ENCODE data around the gene STRIP1.

The STRIP1 gene

DNA sequence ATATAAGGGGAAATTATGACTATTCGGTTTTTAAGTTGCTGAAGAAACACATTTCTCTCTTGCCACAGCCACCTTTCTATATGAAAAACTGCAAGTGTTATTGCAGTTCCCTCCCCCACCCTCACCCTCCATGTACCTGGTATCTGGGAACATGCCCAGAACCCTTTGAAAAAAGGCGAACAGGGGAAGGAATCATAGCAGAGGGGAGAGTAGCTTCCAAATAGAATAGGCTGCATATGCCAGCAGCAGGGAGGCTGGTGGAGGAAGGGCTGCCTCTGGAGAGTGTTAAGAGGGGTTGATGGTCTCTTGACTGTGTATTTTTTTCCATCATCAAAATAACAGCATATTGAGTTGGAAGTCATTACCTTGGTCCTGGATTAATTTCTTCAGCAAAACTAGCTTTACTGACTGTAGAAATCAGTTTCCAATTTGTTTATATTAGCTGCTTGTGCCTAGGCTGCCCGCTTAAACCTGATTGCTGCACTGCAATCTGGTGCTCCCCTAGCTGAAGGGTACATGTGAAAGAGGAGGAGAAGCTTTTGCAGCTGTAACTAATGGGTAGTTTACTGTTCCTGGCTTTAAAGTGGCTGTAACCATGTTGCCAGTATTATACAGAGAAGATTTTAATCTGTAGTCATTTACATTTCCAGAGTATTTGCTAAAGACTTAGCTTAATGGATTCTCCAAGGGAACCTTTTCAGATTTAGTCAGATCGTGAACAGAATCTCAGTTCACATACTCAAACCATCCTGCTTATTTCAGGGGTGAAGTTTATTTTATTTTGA lies 27.2 kb upstream of the STRIP1 start:
- no peak for DNase-seq (ENCODE audit: low read depth)
- TF ChIP-seq, protein P1, sequence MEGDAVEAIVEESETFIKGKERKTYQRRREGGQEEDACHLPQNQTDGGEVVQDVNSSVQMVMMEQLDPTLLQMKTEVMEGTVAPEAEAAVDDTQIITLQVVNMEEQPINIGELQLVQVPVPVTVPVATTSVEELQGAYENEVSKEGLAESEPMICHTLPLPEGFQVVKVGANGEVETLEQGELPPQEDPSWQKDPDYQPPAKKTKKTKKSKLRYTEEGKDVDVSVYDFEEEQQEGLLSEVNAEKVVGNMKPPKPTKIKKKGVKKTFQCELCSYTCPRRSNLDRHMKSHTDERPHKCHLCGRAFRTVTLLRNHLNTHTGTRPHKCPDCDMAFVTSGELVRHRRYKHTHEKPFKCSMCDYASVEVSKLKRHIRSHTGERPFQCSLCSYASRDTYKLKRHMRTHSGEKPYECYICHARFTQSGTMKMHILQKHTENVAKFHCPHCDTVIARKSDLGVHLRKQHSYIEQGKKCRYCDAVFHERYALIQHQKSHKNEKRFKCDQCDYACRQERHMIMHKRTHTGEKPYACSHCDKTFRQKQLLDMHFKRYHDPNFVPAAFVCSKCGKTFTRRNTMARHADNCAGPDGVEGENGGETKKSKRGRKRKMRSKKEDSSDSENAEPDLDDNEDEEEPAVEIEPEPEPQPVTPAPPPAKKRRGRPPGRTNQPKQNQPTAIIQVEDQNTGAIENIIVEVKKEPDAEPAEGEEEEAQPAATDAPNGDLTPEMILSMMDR (IDR thresholded peaks at IDR 0.05; ENCODE audit: low read depth, low read length, missing control alignments), result no peak
- H3K4me3 ChIP-seq (ENCODE audit: low read depth, low read length), result no peak overlapping the region
- in situ Hi-C loops (cut with HindIII; ENCODE audit: low sequenced_read_pairs), result loop anchor here (10.0 to 25.0 kb wide), 2 partner anchors 220 to 362 kb away; no protein-coding TSS in a partner anchor

DNA sequence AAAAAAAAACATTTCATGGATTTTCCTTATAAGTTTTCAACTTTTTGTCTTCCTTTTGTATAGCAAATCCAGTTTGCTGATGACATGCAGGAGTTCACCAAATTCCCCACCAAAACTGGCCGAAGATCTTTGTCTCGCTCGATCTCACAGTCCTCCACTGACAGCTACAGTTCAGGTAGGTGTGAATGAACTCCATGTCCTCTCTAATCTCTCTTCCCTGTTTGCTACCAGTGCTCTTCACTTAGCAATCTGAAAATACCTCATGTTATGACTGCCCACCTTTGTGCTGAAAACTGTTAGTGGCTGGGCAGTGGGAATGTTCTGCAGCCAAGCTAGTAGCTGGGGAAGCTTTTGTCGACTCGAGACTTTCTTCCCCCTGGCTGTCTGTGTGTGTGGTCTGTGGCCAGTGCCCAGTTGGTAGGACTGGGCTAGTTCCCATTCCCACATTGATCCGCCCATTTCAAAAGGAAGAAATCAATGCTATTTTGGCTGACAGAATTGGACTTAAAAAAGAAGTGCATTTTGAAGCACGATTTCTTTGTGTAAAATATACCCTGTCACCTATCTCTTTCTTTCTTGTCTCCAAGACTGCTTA lies 25.4 kb upstream of the STRIP1 start:
- TF ChIP-seq, protein P1 (IDR thresholded peaks at IDR 0.05; ENCODE audit: low read depth, low read length, missing control alignments), result no peak
- in situ Hi-C loops (cut with HindIII; ENCODE audit: low sequenced_read_pairs), result loop anchor here (10.0 to 25.0 kb wide), 2 partner anchors 222 to 364 kb away; no protein-coding TSS in a partner anchor
- no peak for DNase-seq (ENCODE audit: low read depth)
- H3K4me3 ChIP-seq (ENCODE audit: low read depth, low read length), result no peak overlapping the region

DNA sequence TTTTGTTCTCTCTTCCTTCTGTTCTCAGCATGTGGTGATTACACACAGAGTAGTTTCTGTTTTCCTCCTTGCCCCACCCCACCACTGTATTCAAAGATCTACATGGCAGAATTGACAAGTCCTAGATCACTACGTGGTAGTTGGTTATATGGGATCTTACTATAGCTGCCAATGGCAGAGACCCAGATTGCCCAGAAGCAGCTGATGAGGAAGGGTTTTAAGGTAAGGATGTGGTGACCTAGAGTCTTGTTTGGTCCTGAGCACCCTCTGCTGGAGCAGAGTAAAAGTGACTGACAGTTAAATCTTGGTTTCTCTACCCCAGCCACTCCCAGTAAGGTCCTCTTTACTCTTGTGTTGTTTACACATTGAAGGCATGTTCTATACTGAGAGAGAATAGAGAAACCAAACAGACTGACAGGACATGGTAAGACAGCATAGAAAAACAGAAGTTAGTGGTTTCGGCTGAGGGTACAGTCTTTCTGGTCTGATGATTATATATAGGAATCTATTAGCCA lies 22.8 kb upstream of the STRIP1 start:
- H3K4me3 ChIP-seq (ENCODE audit: low read depth, low read length), result no peak overlapping the region
- DNase-seq (ENCODE audit: low read depth), result peak; percentile 48
- TF ChIP-seq, protein P1 (IDR thresholded peaks at IDR 0.05; ENCODE audit: low read depth, low read length, missing control alignments), result peak; percentile 68
- in situ Hi-C loops (cut with HindIII; ENCODE audit: low sequenced_read_pairs), result loop anchor here (25.0 kb wide), 1 partner anchor 224 kb away; no protein-coding TSS in a partner anchor

DNA sequence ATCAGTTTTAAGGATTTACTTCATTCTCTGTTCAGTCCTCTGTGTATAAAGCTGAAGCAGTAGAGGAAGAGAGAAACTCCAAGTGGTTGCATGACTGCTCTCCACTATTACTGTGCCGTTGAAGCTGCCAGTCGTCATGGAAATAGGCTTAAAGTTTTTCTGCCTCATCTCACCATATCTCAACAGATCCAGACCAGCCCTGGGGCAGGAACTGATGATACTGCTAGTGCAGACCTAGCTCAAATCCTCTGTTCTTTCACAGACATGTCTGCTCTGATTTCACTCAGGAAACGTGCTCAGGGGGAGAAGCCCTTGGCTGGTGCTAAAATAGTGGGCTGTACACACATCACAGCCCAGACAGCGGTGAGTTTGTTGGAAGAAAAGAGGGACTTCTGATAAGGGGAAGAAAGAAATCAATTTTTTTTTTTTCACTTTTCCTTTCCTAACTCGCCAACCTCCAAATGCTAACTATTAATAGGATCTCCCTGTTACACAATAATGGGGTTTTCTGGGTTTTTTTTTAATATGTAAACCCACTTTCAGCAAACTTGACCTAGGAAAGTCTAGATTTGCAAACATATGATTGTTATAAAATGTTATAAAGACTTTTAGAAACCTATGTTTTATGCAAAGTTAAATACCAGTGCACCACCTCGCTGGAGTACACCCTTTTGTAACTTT lies 22.2 kb upstream of the STRIP1 start:
- no peak overlapping the region for H3K4me3 ChIP-seq (ENCODE audit: low read depth, low read length)
- in situ Hi-C loops (cut with HindIII; ENCODE audit: low sequenced_read_pairs), result loop anchor here (25.0 kb wide), 1 partner anchor 225 kb away; no protein-coding TSS in a partner anchor
- TF ChIP-seq, protein P1 (IDR thresholded peaks at IDR 0.05; ENCODE audit: low read depth, low read length, missing control alignments), result no peak
- no peak for DNase-seq (ENCODE audit: low read depth)

DNA sequence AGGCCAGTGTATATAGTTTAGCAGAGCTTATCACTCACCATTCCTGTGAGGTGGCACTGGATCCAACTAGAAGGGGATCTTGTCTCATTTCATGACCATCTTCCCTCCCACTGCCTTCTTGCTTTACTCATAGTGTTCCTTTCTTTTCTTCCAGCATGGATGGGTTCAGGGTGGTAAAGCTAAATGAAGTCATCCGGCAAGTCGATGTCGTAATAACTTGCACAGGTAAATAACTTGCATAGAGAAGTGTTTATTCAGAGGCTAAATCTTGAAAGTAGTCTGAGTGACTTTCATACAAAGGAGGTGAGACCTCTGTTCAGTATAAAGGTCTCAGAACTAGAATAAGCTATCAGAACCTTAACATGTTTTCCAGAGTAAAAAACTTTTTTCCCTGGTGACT lies 16.6 kb upstream of the STRIP1 start:
- in situ Hi-C loops (cut with HindIII; ENCODE audit: low sequenced_read_pairs), result loop anchor here (25.0 kb wide), 1 partner anchor 230 kb away; no protein-coding TSS in a partner anchor
- TF ChIP-seq, protein P1 (IDR thresholded peaks at IDR 0.05; ENCODE audit: low read depth, low read length, missing control alignments), result no peak
- DNase-seq (ENCODE audit: low read depth), result no peak
- H3K4me3 ChIP-seq (ENCODE audit: low read depth, low read length), result no peak overlapping the region

DNA sequence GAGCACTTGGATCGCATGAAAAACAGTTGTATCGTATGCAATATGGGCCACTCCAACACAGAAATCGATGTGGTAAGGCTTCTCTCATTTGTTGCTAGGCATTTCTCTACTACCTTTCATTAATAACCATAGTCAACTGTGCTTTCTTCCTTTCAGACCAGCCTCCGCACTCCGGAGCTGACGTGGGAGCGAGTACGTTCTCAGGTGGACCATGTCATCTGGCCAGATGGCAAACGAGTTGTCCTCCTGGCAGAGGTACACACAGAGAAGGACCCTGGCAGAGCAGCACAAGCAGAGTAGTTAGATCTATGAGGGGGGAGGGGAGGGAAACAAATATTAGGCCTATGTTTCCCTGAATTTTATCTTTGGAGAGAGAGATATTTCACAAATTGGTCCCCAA lies 16.0 kb upstream of the STRIP1 start:
- TF ChIP-seq, protein P1 (IDR thresholded peaks at IDR 0.05; ENCODE audit: low read depth, low read length, missing control alignments), result no peak
- no peak overlapping the region for H3K4me3 ChIP-seq (ENCODE audit: low read depth, low read length)
- in situ Hi-C loops (cut with HindIII; ENCODE audit: low sequenced_read_pairs), result loop anchor here (25.0 kb wide), 1 partner anchor 231 kb away; no protein-coding TSS in a partner anchor
- DNase-seq (ENCODE audit: low read depth), result no peak
